GM18951 (cell line): ENCODE measurements around the gene PTCD1.
A peak's percentile ranks its signal among the peaks of the same experiment; 100 is the strongest.

Experiments used
- POLR2A ChIP-seq: IDR thresholded peaks from 4 replicates; pipeline ENCODE4 v1.6.1; 2011; ENCODE audit warnings: mild to moderate bottlenecking; ENCODE audit not compliant: insufficient read length, insufficient read depth; ENCODE audit errors: extremely low read depth
- in situ Hi-C: fragments of 300-500 bp; cut with MboI; formaldehyde crosslinking; loops from one replicate; pipeline ENCODE4 v1.12.0; 2022; ENCODE audit warnings: low sequenced_read_pairs, mixed read lengths, inconsistent platforms; ENCODE audit not compliant: unreplicated experiment

Gene PTCD1

GRCh38 chr7:99408379-99409191 is 30.0 kb downstream of the PTCD1 start, which contains the start of the genes BUD31 and PDAP1:
Gene BUD31, plus strand, starts transcription at chr7:99408969. Its CDS starts 2,124 bp downstream, at chr7:99411093.
Gene PDAP1, minus strand, starts transcription at chr7:99408597. Its CDS starts 49 bp downstream, at chr7:99408548.
- in situ Hi-C loops = no loop called here
- peak; percentile 87 for TF ChIP-seq POLR2A

- in situ Hi-C loops = no loop called here
- TF ChIP-seq POLR2A = no peak
These were observed 30.7 kb downstream of the PTCD1 start for GRCh38 chr7:99407872-99408378.

- peak; percentile 23 for TF ChIP-seq POLR2A
- in situ Hi-C loops = no loop called here
These were observed 32.0 kb downstream of the PTCD1 start for GRCh38 chr7:99406557-99406956.

- no peak for TF ChIP-seq POLR2A
- in situ Hi-C loops = no loop called here
These were observed 33.6 kb downstream of the PTCD1 start for GRCh38 chr7:99404977-99405320.

- TF ChIP-seq POLR2A = no peak
- in situ Hi-C loops = no loop called here
These were observed 34.2 kb downstream of the PTCD1 start for GRCh38 chr7:99404235-99404976.

- TF ChIP-seq POLR2A = no peak
- in situ Hi-C loops = no loop called here
These were observed 34.8 kb downstream of the PTCD1 start for GRCh38 chr7:99403764-99404163.

GRCh38 chr7:99402854-99403253 is 35.7 kb downstream of the PTCD1 start:
- in situ Hi-C loops = no loop called here

GRCh38 chr7:99399597-99399996 is 39.0 kb downstream of the PTCD1 start:
- no peak for TF ChIP-seq POLR2A
- in situ Hi-C loops = no loop called here

More at GRCh38 chr7:99402854-99403253, 35.7 kb downstream of the PTCD1 start:
- no peak for TF ChIP-seq POLR2A

GRCh38 chr7:99398891-99399445 is 39.6 kb downstream of the PTCD1 start:
- no peak for TF ChIP-seq POLR2A
- in situ Hi-C loops = no loop called here

GRCh38 chr7:99397297-99397983 is 41.2 kb downstream of the PTCD1 start:
- TF ChIP-seq POLR2A = peak; percentile 21
- in situ Hi-C loops = no loop called here

- peak; percentile 7 for TF ChIP-seq POLR2A
- in situ Hi-C loops = no loop called here
These were observed 41.9 kb downstream of the PTCD1 start for GRCh38 chr7:99396418-99397296.
